HG03575 (cell line): ENCODE data around the gene PASD1.
"Not testable (repeated sequence)": the region's sequence is repeated elsewhere in the genome, so short reads cannot be mapped to it uniquely, and the experiment has no call there.

ENCODE experiments used
- ATAC-seq: cut with Tn5 transposase; IDR thresholded peaks from one replicate; pipeline ENCODE4 v1.9.1; 2021; ENCODE audit not compliant: unreplicated experiment, insufficient number of reproducible peaks, low FRiP score; ENCODE audit errors: extremely low read depth

The PASD1 gene

GRCh38 chrX:151604931-151605330 lies 41.5 kb downstream of the PASD1 start:
- ATAC-seq = no peak

DNA sequence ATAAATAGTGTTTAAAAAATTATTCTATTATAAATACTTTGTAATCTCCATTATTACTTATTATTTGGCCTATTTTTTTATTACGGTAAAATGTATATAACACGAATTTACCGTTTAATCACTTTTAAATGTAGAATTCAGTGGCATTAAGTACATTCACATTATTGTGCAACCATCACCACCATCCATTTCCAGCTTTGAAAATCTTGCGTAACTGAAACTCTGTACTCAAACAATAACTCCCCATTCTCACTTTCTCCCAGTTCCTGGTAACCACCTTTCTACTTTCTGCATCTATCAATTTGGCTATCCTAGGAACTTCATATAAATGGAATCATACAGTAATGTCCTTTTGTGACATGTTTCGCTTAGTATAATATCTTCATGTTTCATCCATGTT lies 45.7 kb downstream of the PASD1 start:
- ATAC-seq = no peak

- ATAC-seq = no peak
These were observed 57.9 kb downstream of the PASD1 start for GRCh38 chrX:151621422-151621821.

- ATAC-seq = no peak
These were observed 61.2 kb downstream of the PASD1 start for GRCh38 chrX:151624677-151625076.

GRCh38 chrX:151631822-151632221 lies 68.3 kb downstream of the PASD1 start:
- ATAC-seq = no peak

DNA sequence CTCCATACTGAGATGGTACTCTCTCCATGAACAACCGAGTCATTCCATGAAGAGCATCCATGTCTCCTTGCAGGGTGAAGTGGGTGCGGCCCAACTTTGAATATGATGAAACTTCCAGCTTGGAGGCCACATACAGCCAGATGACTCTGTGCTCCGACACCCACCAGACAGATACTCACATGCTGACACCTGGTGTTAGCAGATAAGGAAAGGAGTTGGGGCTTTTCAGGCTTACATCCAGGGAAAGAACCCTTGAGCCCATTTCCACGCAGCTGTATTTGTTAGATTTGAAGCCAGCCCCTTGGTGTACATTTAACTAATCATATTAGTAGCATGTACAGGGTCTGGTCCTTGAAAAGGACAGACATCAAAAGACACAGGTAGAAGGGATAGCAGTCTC lies 69.7 kb downstream of the PASD1 start:
- no peak for ATAC-seq

- ATAC-seq = no peak
These were observed 71.5 kb downstream of the PASD1 start for GRCh38 chrX:151634937-151635336.

DNA sequence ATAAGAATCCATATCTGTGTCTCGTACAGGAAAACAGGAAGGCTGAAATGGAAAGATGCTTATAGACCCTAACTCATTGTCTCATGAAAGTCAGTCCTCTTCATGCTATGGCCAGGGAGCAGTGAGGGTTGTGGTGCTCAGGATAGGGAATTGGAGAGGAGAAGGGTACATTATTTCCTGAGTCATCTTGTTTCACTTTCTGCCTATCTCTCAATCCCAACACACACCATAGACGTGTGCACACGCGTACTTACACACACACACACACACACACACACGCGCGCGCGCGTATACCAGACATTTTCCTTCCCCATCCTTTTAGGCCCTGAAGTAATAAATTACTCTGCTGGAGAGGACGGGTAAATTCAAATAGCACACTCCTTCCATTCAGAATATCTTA lies 78.1 kb downstream of the PASD1 start:
- no peak for ATAC-seq

DNA sequence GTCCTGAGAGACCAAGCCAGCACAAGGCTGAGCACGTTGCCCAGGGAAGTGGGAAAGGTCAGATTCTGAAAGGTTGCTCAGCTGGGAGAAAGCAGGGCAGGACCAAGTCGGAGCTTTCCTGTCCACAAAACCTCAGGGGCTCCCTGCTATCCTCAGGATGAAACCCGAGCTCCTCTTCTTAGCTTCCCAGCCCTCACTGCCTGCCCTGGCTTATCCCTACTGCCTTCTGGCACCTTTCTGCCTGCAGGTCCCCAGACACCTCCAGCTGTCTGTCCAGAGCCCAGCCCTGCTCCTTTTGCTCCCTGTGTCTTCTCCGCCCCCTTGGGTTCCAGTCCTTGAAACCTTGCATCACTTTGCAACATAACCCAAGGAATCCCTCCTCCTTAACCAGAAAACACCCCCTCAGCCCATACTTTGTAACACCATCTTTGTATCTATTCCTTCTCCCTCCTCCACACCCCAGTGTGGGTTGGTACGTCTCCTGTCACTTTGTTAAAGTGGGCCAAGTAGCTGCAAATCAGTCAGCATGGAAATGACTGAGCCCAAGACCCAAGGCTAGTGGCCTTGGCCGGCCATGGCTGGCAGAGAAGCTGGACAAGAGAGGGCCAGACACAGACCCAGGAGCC lies 111.8 kb downstream of the PASD1 start:
- ATAC-seq = no peak

GRCh38 chrX:151676196-151676595 lies 112.7 kb downstream of the PASD1 start:
- ATAC-seq = no peak

DNA sequence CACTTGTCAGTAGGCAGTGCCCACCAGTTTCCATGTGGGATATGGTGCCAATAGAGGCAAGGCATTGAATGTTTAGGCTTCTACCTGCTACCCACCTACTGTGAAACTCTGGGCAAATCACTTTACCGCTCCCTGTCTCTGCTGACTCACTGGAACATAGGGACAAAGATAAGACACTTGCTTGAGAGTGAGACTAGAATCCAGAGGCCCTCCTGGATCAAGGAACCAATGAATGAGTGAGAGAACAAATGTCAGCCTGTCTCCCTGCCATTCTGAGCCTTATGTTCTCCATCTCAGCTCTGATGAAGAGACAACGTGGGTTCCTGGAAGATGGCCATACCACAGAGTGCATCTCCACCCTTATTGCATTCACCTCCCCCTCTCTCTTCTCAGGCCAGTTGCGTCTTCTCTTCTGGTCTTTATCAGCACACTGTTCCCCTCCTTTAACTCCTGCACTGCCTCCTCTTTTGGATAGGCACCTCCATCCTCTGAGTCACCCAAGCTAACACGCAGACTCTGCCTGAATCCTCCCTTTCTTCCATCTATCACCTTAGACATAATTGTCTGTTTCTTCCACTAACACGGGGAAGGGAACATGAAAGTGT lies 116.4 kb downstream of the PASD1 start:
- no peak for ATAC-seq

GRCh38 chrX:151680805-151681204 lies 117.3 kb downstream of the PASD1 start:
- ATAC-seq = no peak

- no peak for ATAC-seq
These were observed 124.2 kb downstream of the PASD1 start for GRCh38 chrX:151687635-151688034.

GRCh38 chrX:151688695-151689094 lies 125.2 kb downstream of the PASD1 start:
- ATAC-seq = no peak

DNA sequence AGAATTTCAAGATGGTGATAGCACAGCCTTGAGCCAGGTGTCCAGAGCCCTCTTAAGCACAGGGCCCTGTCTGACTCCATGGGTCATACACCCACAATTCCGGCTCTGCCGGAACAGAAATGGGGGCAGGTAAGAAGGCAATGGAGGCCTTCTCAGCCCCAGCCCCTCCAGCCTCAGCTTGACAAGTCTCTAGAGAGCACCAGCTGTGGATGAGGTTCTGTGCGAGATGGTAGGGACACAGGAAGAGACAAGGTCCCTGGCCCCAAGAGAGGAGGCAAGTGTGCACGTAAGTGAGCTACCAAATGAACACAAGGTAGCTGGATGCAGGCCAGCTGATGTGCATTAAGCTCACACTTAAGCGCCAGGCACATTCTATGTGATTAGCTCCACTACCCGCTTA lies 129.3 kb downstream of the PASD1 start:
- ATAC-seq = no peak

DNA sequence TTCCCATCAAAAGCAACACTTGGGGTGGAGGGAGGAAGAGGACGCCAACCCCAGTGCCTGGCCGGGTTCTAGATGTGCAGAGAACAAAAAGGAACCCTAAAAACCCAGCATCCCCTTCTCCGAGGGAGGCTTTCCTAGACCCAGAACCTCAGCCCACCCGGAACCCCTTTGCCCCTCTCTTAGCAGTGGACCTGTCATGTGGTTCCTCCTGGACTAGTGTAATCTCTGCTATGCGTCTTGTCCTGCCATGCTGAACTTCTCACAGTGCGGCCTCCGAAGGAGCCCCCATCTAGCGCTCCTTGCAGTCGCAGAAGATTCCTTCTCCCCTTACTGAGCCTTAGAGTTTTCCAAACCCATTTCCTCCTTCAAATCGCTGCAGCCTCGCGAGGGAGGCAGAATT lies 130.6 kb downstream of the PASD1 start:
- ATAC-seq = no peak

GRCh38 chrX:151694661-151695582 lies 131.4 kb downstream of the PASD1 start, which contains the start of gene PRRG3:
TSS of gene PRRG3 (plus strand) at chrX:151695458. CDS start at chrX:151698815, 3,357 bp downstream.
- ATAC-seq = no peak

GRCh38 chrX:151695583-151696340 lies 132.3 kb downstream of the PASD1 start:
- no peak for ATAC-seq

DNA sequence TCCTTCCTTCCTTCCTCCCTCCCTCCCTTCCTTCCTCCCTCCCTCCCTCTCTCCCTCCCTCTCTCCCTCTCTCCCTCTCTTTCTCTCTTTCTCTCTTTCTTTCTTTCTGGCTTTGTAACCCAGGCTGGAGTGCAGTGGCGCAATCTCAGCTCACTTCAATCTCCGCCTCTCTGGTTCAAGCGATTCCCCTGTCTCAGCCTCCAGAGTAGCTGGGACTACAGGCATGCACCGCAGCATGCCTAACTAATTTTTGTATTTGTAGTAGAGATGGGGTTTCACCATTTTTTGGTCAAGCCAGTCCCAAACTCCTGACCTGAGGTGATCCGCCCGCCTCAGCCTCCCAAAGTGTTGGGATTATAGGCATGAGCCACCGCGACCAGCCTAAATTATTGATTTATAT lies 133.6 kb downstream of the PASD1 start:
- not testable (repeated sequence) for ATAC-seq
